ENCODE data around the gene LDLRAD2.
"Not testable (repeated sequence)": the region's sequence is repeated elsewhere in the genome, so short reads cannot be mapped to it uniquely, and the experiment has no call there.

- TF ChIP-seq POLR2A, CTCF (IDR thresholded peaks at IDR 0.05): not testable (repeated sequence)
Measured at GRCh38 chr1:21776925-21777324, 35.1 kb upstream of the LDLRAD2 start.

Measured in Peyer's patch (tissue), 4 donors.